Fibroblast of peridontal ligament (primary cell): ENCODE data around the gene TNFRSF4.

Experiments used
- DNase-seq: peaks from one replicate; pipeline ENCODE4 v3.0.0-alpha.2; 2010; ENCODE audit errors: extremely low read depth

The TNFRSF4 gene

GRCh38 chr1:1217621-1218523, 3.9 kb upstream of the TNFRSF4 start:
- DNase-seq, result no peak

GRCh38 chr1:1216770-1217620, 3.0 kb upstream of the TNFRSF4 start:
- DNase-seq, result no peak

GRCh38 chr1:1215881-1216605, 2.1 kb upstream of the TNFRSF4 start:
- no peak for DNase-seq

- DNase-seq, result no peak
Measured at GRCh38 chr1:1215080-1215676, 1.2 kb upstream of the TNFRSF4 start.

GRCh38 chr1:1212780-1213344, 1.1 kb downstream of the TNFRSF4 start:
- DNase-seq, result no peak

- DNase-seq, result no peak
Measured at GRCh38 chr1:1211541-1212441, 2.2 kb downstream of the TNFRSF4 start.

- DNase-seq, result no peak
Measured at GRCh38 chr1:1210726-1211540, 3.0 kb downstream of the TNFRSF4 start.

GRCh38 chr1:1208713-1209433, 5.1 kb downstream of the TNFRSF4 start:
- DNase-seq, result no peak

GRCh38 chr1:1207571-1207892, 6.4 kb downstream of the TNFRSF4 start:
- DNase-seq, result no peak

- DNase-seq, result no peak
Measured at GRCh38 chr1:1206966-1207531, 6.9 kb downstream of the TNFRSF4 start.

GRCh38 chr1:1206376-1206965, 7.5 kb downstream of the TNFRSF4 start, which contains the start of gene TNFRSF18:
Gene TNFRSF18, minus strand, starts transcription at chr1:1206592. Its CDS starts 21 bp downstream, at chr1:1206571.
- DNase-seq, result no peak

- no peak for DNase-seq
Measured at GRCh38 chr1:1205769-1206375, 8.1 kb downstream of the TNFRSF4 start.

GRCh38 chr1:1204998-1205768, 8.8 kb downstream of the TNFRSF4 start:
- DNase-seq, result no peak

- DNase-seq, result no peak
Measured at GRCh38 chr1:1204425-1204920, 9.5 kb downstream of the TNFRSF4 start.

- no peak for DNase-seq
Measured at GRCh38 chr1:1203561-1204424, 10.2 kb downstream of the TNFRSF4 start.
